GM21529 (cell line): ENCODE data around the gene ZNF791.
"Not testable (repeated sequence)": the region's sequence is repeated elsewhere in the genome, so short reads cannot be mapped to it uniquely, and the experiment has no call there.

ENCODE experiments used
- ATAC-seq: cut with Tn5 transposase; IDR thresholded peaks from one replicate; pipeline ENCODE4 v1.9.1; 2021; ENCODE audit not compliant: unreplicated experiment

Gene ZNF791

DNA sequence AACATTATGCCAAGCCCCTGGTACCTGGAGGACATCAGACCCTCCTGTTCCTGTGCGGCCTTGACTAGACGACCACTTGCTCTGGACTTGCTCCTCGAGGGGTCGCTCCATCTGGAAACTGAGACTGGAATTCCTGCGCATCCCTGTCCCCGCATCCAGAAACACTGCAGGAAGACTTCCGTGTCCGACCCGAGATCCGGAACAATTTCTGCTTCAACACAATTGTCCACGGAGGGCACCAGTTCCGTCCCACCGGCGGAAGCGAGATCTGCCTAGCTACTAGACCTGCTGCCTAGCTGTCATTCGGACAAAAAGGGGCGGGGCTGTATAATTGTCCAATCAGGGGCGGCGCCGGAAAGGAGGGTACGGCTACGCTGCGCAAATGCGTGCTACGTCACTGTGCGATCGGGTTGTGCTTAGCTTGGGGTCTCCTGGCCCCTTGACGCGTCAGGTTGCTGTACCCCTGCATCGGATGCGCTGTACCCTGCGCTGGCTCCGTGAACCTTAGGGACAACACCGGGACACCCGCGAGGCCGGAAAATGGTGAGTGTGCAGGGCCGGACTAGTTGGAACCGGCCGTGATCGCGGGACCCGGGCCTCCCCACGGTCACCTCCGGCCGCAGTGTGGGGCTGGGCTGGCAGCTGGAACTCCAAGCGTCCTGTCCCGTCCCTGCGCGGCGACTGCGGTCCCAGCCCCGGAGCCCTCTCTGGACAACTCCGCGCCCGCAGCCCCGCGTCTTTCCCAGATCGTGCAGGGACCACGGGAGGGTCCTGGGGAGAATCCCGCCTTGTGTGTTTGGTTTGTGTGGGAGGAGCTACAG lies at the start of gene ZNF791, which contains the start of gene ZNF490:
TSS of gene ZNF791 (plus strand) at position 381 of the 821 bp plus-strand sequence. CDS start at position 541, 160 bp downstream.
TSS of gene ZNF490 (minus strand) at position 274 of the 821 bp plus-strand sequence. CDS start at position 141, 133 bp downstream.
- ATAC-seq, result peak; percentile 78

DNA sequence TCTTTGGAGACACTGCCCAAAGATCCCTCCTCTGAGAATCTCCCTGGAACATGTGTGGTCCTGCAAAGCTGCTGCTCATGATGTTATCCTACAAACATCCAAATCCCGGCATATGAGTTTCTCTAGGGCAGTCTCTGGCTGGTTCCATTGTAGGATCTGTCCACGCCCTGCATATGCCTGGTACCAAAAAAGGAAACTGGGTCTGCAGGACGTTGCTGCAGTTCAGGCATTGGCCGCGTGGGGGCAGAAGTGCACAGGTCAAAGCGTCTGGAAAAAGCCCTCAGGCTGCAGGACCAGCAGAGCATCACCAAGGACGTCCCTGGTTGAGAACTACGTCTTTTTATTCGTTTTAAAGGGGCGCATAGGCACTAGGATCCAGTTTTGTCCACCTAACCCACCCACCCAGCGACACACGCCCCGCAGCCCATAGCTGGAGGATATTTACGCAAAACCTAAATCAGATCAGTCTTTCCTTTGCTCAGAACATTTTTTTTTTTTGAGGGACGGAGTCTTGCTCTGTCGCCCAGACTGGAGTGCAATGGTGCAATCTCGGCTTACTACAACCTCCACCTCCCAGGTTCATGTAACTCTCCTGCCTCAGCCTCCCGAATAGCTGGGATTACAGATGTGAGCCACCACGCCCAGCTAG lies 46.6 kb upstream of the ZNF791 start:
- ATAC-seq, result peak; percentile 59

DNA sequence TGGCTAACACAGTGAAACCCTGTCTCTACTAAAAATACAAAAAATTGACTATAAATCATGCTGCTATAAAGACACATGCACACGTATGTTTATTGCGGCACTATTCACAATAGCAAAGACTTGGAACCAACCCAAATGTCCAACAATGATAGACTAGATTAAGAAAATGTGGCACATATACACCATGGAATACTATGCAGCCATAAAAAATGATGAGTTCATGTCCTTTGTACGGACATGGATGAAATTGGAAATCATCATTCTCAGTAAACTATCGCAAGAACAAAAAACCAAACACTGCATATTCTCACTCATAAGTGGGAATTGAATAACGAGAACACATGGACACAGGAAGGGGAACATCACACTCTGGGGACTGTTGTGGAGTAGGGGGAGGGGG lies 44.3 kb upstream of the ZNF791 start:
- ATAC-seq, result not testable (repeated sequence)

DNA sequence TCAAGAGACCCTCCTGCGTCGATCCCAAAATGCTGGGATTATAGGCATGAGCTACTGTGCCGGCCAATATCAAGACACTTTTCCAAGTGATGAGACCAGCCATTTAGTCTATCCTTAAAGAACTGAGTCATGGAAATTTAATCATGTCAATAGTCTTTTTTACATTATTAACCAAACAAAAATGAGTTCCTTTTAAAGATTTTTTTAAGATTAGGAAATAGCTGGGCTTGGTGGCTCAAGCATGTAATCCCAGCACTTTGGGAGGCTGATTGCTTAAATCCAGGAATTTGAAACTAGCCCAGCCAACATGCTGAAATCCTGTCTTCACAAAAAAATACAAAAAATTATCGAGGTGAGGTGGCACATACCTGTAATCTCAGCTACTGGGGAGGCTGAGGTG lies 42.8 kb upstream of the ZNF791 start:
- ATAC-seq, result no peak

DNA sequence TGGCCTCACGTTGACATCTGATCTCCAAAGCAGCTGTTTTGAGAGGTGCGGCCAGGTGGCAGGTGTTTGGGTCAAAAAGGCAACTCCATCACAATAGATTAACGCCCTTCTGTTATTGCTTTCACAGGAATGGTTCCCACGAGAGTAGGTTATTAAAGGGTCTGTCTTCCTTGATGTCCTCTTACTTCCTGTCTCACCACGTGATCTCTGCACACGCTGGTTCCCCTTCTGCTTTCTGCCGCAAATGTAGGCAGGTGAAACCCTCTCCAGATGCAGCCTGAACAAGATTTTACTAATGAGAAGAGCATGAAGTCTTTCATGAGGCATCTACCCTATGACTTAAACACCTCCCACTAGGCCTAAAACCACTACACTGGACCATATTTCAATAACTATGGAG lies 36.7 kb upstream of the ZNF791 start:
- no peak for ATAC-seq

DNA sequence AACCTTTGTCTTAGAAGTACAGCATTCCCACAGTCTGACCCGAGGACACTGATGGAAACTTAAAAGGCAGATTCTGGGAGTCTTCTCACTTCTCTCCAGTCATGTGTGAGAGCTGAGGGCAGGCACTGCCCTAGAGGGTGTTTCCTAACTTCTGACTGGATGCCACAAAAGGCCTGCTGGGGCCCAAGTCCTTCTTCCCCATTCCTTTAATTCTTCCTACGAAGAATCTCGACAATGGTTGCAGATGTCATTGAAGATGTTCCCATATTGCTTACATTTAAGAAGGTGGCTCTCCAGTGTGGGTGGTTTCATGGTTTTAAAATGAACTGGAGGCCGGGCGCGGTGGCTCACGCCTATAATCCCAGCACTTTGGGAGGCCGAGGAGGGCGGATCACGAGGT lies 32.1 kb upstream of the ZNF791 start:
- no peak for ATAC-seq

DNA sequence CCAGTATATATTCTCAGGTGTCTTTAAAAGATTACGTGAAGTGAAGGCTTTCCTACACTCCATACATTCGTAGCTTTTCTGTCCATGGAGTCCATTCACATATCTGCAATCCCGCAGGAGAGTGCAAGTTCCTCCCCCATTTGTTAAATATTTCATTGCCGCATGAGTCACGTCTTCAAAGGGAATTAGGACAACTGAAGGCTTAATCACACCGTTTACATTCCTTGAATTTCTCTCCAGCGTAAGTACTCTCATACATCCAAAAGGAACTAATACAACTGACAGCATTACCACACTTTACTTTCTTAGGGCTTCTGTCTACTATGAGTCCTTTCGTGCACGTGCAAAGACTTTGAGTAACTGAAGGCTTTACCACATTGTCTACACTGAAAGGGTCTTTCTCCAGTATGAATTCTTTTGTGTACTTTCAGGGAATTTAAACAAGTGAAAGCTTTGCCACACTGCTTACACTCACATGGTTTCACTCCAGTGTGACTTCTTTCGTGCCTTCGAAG lies 30.5 kb upstream of the ZNF791 start:
- no peak for ATAC-seq

DNA sequence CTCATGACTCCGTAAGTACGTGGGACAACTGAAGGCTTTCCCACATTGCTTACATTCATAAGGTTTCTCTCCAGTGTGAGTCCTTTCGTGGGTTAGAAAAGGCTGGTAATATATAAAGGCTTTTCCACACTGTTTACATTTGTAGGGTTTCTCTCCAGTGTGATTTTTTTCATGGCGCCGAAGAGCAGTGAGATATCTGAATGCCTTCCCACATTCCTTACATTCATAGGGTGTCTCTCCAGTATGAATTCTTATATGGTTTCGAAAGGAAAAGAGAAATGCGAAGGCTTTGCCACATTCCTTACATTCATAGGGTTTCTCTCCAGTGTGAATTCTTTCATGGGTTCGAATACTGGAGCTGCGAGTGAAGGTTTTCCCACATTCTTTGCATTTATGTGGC lies 29.6 kb upstream of the ZNF791 start:
- ATAC-seq, result no peak

DNA sequence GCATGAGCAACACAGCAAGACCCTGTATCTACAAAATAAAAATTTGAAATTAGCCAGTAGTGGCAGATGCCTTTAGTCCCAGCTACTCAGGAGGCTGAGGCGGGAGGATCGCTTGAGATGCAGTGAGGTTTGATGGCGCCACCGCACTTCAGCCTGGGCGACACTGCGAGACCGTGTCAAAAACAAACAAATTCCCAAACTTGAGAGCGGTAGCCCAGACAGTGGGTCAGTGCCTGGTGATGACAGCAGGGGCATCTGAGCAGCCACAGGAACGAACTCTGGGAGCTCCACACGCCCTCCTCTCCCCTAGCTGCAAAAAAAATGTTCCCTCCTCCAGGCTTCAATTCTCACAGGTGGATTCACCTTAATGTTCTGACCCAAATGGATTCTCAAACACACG lies 14.2 kb upstream of the ZNF791 start:
- ATAC-seq, result no peak

DNA sequence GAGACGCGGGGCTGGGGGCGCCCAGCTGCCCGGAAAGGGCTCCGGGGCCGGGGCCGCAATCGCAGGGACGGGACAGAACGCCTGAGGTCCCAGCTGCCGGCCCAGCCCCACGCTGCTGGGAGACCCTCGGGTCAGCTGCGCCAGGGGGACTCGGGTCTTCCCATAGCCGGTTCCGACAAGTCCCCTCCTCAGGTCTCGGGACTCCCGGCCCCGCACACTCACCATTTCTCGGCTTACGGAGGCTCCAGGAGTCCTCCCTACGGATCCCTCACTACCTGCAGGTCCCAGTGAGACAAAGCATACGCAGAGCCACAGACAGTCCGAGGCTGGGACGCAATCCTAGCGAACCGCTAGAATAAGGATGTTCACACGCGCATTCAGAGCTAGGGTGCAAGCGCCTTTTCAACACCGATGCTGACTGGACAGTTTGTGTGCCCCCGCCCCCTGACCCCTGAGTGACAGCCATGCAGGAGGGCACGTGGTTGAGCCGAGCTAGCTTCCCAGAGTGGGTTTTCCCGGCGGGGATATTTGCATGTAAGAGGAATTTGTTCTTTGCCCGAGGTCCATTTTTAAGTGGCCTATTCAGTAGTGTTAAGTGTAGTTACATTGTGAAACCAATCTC lies 13.7 kb upstream of the ZNF791 start:
- ATAC-seq, result no peak

DNA sequence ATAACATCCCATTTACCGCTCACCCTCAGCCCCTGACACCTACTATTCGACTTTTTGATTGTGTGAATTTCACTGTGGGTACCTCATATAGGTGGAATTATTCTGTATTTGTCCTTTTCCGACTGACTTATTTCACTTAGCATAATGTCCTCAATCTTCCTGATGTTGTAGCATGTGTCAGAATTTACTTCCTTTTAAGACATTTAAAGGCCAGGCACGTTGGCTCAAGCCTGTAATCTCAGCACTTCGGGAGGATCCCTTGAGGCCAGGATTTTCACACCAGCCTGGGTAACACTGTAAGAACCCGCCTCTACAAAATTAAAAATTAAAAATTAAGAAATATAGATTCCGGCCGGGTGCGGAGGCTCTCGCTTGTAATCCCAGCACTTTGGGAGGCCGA lies 13.1 kb upstream of the ZNF791 start:
- no peak for ATAC-seq

DNA sequence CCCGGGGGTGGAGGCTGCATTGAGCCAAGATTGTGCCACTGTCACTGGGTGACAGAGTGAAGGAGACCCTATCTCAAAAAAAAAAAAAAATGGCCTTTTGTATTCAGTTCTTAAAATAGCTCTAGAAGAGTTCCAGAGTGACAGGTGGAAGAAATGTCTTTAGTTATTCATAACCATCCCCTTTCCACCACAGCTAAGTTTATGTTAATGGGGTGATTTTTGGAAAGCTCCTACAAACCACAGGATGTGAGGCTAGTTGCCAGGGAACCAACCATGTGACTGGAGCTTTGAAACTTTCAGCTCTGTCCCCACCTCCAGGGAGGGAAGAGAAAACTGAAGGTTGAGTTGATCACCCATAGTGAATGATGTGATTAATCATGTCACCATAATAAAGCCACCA lies 7.0 kb upstream of the ZNF791 start:
- peak; percentile 49 for ATAC-seq

DNA sequence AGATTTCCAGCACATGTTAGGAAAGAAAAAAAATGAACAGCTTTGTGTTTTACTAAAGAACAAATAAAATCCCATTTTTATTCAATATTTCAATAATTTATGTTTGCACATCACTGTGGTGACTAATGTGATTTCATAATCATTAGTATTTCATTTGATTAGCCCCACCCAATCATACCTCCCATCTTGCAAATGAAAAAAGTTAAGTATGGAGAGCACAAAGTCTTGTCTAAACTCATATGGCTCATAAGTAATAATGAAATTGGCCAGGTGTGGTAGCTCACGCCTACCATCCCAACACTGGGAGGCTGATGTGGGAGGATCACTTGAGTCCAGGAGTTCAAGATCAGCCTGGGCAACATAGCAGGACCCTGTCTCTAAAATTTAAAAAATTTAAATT lies 3.9 kb upstream of the ZNF791 start:
- ATAC-seq, result no peak

DNA sequence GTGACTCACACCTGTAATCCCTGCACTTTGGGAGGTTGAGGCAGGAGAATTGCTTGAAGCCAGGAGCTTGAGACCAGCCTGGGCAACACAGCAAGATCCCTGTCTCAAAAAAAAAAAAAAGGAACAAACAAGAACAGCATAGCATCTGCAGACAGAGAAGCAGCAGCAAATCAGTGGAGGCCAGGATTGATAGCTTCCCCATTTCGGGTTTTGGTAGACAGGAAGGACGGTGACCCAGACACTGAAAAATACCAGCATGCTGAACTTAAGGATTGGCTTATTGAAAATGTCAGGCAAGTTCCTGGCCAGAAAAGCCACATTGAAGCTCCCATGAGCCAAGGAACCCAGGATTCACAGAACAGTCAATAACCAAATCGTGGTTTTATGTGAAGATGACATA lies 3.1 kb upstream of the ZNF791 start:
- no peak for ATAC-seq

DNA sequence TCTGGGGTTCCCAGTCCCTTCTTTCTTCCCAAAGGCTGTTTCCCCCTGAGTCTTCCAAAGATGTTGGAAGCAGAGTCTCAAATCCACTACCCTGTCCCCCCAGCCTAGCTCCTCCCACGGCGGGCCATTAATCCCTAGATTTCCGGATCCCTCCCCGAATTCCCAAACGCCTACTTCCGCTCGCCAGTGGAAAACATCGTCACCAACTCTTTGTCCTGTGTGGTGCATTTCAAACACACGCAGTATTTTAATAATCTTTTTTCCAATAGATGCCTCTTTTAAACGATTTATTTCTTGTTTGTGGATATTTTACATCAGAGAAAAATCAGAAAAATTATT lies 610 bp downstream of the ZNF791 start:
- no peak for ATAC-seq

DNA sequence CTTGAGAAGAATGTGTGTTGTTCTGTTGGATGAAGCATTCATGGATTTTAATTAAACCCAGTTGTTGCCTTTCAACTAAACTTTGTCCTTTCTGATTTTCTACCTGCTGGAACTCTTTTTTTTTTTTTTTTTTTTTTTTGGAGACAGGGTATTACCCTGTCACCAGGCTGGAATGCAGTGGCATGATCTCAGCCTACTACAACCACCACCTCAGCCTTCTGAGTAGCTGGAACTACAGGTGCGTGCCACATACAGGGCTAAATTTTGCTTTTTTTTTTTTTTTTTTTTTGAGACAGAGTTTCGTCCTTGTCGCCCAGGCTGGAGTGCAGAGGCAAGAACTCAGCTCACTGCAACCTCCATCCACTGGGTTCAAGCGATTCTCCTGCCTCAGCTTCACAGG lies 6.9 kb downstream of the ZNF791 start:
- ATAC-seq, result no peak

DNA sequence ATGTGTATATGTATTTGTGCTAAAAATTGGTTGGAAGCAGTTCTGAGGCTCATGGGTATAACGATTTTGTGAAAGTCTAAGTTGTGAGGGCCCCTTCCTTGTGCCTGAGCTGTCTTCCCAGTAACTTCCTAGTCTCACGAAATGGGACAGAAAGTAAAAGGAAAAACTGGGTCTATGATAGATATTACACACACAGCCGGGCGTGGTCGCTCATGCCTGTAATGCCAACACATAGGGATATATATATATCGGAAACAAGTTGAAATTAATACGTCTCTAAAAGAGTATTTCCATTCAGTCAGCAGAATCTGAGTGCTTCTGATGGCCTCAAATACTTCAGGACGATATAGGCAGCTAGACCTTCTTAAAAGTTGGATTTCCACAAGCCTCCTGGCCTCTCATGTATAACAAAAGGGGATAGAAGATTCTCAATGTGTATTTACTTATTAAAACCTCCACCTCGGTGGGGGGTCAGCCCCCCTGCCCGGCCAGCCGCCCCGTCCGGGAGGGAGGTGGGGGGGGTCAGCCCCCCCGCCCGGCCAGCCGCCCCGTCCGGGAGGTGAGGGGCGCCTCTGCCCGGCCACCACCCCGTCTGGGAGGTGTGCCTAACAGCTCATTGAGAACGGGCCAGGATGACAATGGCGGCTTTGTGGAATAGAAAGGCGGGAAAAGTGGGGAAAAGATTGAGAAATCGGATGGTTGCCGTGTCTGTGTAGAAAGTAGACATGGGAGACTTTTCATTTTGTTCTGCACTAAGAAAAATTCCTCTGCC lies 10.7 kb downstream of the ZNF791 start:
- ATAC-seq, result not testable (repeated sequence)

DNA sequence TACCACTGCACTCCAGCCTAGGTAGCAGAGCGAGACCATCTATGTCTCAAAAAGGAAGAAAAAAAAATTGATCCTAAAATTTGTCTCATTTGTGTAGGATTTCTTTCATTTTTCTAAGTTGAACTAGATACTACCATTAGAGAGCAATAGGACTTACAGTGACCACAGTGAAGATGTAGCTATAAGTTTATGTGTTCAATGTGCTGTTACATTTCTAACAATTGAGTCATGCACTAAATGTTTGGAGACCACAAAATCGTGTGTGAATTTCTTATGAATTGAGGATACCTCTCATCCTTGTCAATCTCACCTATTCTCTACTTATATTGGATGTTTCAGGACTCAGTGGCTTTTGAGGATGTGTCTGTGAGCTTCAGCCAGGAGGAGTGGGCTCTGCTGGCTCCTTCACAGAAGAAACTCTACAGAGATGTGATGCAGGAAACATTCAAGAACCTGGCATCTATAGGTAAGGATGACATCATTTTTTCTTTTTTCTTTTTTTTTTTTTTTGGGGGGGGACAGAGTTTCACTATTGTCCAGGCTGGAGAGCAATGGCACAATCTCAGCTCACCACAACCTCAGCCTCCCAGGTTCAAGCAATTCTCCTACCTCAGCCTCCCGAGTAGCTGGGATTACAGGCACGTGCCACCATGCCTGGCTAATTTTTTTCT lies 12.8 kb downstream of the ZNF791 start:
- no peak for ATAC-seq

DNA sequence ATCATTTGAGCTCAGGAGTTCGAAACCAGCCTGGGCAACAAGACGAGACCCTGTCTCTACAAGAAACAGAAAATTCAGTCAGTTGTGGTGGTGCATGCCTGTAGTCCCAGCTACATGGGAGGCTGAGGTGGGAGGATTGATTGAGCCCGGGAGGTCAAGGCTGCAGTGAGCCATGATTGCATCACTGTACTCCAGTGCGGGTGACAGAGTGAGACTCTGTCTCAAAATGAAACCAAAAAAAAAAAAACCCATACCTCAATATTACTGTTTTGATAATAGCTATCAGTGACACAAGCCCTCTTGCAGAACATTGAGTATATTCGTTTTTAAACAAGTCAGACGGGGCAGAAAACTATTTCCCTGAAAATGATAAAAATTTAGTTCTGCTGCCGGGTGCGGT lies 16.2 kb downstream of the ZNF791 start:
- no peak for ATAC-seq
